Measurements from ENCODE around the gene RGS21.
"Not testable (repeated sequence)": the region's sequence is repeated elsewhere in the genome, so short reads cannot be mapped to it uniquely, and the experiment has no call there.

Gene RGS21, protein sequence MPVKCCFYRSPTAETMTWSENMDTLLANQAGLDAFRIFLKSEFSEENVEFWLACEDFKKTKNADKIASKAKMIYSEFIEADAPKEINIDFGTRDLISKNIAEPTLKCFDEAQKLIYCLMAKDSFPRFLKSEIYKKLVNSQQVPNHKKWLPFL

GRCh38 chr1:192316942-192317450, at the start of gene RGS21:
TSS of gene RGS21 (plus strand) at chr1:192316992. CDS start at chr1:192343037, 26,045 bp downstream.
- DNase-seq = no peak

GRCh38 chr1:192268468-192269052, 48.2 kb upstream of the RGS21 start:
- DNase-seq = no peak

DNA sequence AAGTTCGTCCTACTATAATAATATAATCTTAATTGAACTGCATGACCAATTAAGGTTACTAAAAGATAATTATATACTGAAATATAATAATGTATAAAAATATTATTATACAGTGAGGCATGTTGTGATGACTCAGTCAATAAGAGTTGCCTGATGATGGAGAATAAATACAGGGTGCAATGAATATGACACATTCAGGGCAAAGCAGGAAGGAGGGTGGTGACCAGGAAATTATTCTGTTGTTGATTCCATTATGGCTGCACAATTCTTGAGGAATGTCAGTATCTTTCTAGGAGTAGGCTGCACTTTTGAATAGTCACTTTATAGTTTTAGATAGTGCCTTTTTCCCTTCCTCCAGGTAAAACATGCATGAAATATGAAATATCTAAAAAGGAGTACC, 46.4 kb upstream of the RGS21 start:
- DNase-seq = no peak

DNA sequence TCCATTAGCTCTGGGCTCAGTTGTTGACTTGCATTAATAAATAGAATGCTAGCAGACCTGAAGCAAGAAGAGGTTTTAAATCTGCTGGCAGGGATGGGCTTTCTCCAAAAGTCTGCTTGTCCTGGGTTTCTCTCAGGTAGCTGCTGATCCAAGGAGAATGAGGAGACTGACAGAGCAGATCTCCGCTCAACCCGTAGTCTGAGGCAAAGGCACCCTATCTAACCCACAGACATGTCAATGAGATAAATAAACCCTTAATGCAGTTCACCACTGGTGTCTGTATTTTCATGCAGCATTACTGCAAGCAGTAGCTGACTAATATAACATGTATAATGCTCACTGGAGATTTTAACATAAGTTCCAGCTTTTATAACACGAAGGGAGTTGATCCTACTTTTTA, 44.1 kb upstream of the RGS21 start:
- DNase-seq = no peak

DNA sequence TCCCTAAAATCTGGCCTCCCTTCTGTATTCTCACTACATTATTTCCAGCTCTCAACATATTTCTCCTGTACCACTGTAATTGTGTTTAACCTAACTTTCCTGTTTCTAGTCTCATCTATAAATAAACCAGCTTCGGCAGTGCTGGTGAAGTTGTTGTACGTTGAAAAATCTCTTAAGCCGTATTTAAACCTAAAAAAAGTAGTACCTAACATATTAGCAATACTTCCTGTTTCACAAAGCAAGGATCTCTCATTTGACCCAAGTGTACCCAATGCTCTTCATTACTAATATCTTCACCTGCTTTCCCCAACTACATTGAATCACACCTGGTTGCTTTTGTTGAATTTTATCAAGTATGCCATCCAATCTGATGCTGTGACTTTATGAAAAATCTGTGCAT, 42.2 kb upstream of the RGS21 start:
- DNase-seq = no peak

DNA sequence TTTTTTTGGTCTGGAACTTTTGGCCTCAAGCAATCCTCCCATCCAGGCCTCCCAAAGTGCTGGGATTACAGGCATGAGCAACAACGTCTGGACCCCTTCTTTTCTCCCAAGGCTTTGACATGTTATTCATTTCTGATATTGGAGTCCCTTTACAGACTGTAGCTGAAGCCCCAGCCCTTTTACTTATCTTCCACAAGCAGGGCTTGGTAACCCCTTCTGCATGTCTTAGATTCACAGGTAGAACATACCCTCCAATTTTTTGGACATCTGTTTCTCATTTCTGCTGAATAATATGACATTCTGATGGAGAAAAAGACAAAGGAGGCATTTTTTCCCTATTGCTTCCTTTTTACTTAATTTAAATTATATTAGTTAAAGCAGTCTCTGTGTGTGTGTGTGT, 39.2 kb upstream of the RGS21 start:
- no peak for DNase-seq

GRCh38 chr1:192284927-192285326, 31.9 kb upstream of the RGS21 start:
- DNase-seq = no peak

DNA sequence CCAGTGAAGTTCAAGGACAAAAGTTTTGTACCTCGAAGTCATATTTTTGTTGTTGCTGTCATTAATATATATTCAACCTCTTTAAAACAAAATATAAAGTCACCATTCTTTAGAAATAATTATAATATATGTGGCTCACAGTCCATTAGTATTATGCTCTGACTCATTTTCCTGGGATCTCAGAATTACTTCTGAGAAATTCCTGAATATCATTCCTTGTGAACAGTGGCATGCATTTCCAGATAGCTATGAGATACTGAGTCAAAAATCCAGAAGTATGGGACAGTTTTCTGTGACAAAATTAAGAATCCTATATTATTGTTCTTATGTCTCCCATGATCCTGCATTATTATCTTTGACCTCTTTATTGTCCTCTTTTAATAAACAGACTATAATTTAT, 13.8 kb upstream of the RGS21 start:
- DNase-seq = no peak

DNA sequence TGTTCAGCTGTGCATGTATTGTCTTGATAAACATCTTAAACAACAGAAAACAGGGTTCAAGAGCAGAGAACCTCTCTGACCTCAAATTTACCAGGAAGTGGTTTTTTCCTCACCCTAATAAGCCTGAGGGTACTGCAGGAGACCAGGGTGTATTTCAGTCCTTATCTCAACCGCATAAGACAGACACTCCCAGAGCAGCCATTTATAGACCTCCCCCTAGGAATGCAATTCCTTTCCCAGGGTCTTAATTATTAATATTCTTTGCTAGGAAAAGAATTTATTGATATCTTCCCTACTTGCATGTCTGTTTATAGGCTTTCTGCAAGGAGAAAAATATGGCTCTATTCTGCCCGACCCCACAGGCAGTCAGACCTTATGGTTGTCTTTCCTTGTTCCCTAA, 8.5 kb upstream of the RGS21 start:
- DNase-seq = not testable (repeated sequence)

DNA sequence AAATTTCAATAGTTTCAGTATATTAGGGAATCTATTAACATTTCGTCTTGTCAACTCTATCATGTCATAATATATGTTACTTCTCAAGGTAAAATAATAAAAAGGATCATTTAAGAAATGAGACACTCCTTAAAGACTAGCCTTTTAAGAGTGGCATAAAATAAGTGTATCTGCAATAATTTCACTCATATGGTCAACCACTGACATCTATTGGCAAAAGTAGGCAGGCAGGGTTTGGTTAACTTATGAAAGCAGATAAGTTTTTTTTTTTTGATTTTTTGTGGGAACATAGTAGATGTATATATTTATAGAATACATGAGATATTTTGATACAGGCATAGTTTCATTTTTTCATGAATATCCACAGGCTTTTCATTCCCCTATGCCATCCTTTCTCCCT, 5.5 kb upstream of the RGS21 start:
- no peak for DNase-seq

DNA sequence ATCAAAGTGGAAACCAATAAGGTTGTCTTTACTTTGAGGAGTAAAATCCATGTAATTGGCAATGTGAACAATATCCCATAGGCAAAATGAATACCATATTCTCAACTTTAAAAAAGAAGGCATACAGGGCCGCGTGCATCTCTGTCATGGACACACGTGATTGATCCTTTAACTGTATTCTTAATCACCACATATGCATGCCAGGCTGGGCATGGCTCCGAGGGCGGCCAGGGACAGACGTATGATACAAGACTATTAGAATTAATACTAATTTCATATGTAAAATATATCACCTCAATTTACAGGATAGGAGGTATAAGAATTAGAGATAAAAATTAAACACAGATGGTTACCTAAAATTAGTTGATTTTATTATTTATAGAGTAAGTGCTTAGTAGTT, 11.2 kb downstream of the RGS21 start:
- no peak for DNase-seq

DNA sequence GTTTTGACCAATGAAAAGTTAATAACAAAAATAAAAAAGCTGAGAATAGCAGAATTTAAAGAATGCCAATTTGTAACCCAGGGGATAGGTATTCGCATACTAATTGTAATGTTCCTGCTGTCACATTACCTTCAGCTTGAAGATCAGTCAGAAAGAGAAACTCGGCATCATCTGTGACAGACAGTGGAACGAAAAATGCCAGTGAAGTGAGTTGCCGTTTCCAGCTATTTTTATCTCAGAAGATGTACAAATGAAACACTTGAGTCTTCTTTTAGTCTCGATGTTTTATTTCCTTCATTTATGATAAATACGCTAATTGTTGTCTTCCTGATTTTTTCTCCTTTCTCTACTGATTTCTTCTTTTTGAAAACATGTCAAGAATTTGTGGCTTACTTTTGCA, 26.1 kb downstream of the RGS21 start:
- DNase-seq = no peak

DNA sequence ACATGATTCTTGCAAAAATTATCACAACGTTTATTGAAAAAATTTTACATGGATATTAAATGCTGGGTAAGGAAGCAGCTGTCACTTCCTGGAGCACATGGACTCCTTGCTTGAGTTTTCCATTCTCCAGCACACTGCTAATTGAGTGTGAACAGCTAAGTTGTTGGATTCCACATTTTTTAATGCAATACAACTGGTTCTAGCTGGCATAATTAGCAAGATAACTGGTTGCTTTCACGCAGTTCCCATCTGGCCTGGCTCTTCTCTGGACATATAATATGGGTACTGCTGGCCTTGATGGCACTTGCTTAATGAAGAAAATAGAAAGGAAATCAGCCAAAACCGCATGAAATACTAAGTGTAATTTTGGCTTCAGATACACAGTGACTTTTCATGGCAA, 26.6 kb downstream of the RGS21 start:
- DNase-seq = no peak

- no peak for DNase-seq
These were observed 32.5 kb downstream of the RGS21 start for GRCh38 chr1:192349314-192349713.

- DNase-seq = no peak
These were observed 33.6 kb downstream of the RGS21 start for GRCh38 chr1:192350356-192350755.

DNA sequence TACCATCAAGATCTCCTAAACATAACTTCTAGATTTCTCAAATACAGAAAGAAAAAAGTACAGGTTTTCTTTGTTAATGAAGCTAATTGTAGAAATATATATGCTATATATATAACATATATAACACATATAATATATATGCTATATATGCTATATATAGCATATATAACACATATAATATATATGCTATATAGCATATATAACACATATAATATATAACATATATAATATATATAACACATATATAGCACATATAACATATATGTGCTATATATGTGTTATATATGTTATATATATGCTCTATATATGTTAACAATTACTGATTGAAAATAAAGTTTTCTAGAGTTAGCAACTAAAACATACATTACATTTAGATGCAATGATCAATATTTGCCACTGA, 34.8 kb downstream of the RGS21 start:
- no peak for DNase-seq

DNA sequence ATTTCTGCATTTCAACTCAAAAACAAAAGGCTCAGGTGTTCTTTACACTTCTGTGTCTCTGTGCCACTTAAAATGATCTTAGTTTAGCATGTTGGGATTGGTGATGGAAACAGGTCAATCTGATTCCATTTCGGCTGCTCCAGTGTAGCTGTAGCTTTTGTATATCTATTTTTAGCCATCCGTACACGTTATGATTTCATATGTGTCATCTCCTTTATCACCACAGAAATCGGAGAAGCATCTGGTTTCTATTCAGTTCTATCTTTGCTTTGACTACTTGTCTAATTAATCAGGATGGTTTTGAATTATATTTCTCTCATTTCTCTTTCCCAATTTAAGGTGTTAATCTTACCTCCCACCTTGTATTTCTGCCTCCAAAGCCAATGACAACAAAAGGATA, 41.1 kb downstream of the RGS21 start:
- DNase-seq = no peak

DNA sequence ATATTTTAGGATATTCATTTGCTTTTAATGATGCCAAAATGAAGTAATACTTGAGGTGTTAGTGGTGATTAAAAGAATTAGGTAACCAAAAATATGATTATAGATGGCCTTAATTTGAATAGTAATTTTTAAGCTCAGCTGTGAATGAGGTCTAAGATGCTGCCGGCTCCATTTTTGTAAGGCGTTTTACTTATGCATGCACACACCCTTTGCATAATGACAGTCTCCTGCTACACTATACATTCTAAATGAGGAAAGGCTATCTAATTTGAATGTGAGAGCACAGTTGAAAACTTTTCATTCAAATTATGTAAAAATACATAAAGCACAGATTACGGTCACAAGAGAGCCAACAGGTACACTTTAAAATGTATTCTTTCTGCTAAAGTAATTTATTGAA, 41.6 kb downstream of the RGS21 start:
- DNase-seq = no peak

GRCh38 chr1:192358822-192359221, 42.0 kb downstream of the RGS21 start:
- DNase-seq = no peak

GRCh38 chr1:192363177-192363576, 46.4 kb downstream of the RGS21 start:
- DNase-seq = no peak

DNA sequence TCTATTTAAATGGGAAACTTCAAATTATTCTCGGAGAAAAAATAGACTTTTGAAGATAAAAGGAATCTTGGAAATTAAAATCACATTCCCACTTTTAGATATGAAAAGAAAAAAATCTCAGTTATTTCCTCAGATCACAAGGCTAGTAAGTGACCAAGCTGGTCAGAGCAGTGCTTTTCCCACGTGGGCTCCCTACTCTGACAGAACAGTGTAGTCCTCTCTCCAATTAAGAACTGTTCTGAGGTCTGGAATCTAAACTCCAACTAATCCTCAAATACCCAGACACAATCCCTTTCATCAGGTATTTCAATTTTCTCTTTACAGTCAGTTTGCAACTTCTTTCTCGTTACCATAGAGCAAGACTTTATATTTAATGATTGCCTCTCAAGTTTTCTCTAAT, 50.6 kb downstream of the RGS21 start:
- DNase-seq = no peak

- DNase-seq = no peak
These were observed 58.5 kb downstream of the RGS21 start for GRCh38 chr1:192375306-192375705.

GRCh38 chr1:192376374-192376773, 59.6 kb downstream of the RGS21 start:
- DNase-seq = no peak

DNA sequence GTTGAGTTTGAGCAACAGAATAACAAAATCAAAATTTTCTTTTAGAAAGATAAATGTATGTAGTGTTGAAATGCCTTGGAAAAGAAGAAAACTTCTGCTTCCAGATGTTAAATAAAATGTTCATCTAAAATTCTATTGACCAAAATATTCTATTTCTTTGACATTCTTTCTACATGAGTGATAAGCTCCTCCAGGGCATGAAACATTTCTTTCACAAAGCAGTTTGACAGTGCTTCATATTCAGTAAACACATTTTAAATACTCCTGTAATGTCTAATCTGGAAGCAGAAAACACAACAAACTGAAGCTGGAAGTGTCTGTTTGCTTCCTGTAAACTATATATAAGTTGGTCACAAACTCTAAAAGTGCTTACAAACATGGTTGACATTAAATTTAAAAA, 61.5 kb downstream of the RGS21 start:
- DNase-seq = no peak

- DNase-seq = no peak
These were observed 62.1 kb downstream of the RGS21 start for GRCh38 chr1:192378878-192379277.

Measured in activated T-cell treated with anti-CD3 and anti-CD28 coated beads for 4 hours (primary cell).